Natural killer cell (primary cell): Measurements from ENCODE around the gene TMEM158. TPM values are rescaled to one million over a fixed set of nuclear protein-coding genes. Genes with fewer than 3 reads are reported as not detected.

Experiments
- ATAC-seq, 3 donors: fragments of 150-1000 bp in 2 of 3; fragments of 200-7000 bp in 1 of 3; cut with Tn5 transposase; 1 replicate in 1 of 3; 2 replicates in 2 of 3; pipeline ENCODE4 v1.10.0; 2021; ENCODE audit warnings: mild to moderate bottlenecking in 2 of 3, moderate library complexity in 2 of 3
- DNase-seq, 2 donors: peaks; one replicate each; pipeline versions ENCODE4 v3.0.0 to v3.0.0-alpha.2; 2013 to 2021; ENCODE audit warnings: mixed read lengths in 1 of 2
- H3K27ac ChIP-seq: one replicate; pipeline ENCODE4 v1.5.1; 2013; ENCODE audit warnings: mild to moderate bottlenecking, low read length
- H3K27me3 ChIP-seq: one replicate; pipeline ENCODE4 v1.6.1; 2013; ENCODE audit warnings: low read length; ENCODE audit not compliant: control insufficient read depth, insufficient read depth
- H3K36me3 ChIP-seq: one replicate; pipeline ENCODE4 v1.6.1; 2013; ENCODE audit warnings: low read length; ENCODE audit not compliant: control insufficient read depth, insufficient read depth
- H3K4me1 ChIP-seq: one replicate; pipeline ENCODE4 v1.6.1; 2013; ENCODE audit warnings: low read length; ENCODE audit not compliant: control insufficient read depth, insufficient read depth
- H3K4me3 ChIP-seq: one replicate; pipeline ENCODE4 v1.5.1; 2013; ENCODE audit warnings: low read length
- H3K9me3 ChIP-seq: one replicate; pipeline ENCODE4 v1.6.1; 2013; ENCODE audit warnings: low read length; ENCODE audit not compliant: control insufficient read depth, insufficient read depth
- H3K27ac Mint-ChIP-seq, 2 donors: one replicate each; pipeline ENCODE4 v1.8.0; 2022; ENCODE audit warnings: mild to moderate bottlenecking in 2 of 2, mixed read lengths in 2 of 2, moderate library complexity in 1 of 2
- H3K27me3 Mint-ChIP-seq, 2 donors: one replicate each; pipeline ENCODE4 v1.8.0; 2022; ENCODE audit warnings: low read depth in 2 of 2, mixed read lengths in 2 of 2
- H3K36me3 Mint-ChIP-seq: one replicate; pipeline ENCODE4 v1.8.0; 2022; ENCODE audit warnings: mixed read lengths
- H3K4me1 Mint-ChIP-seq, 2 donors: one replicate each; pipeline ENCODE4 v1.8.0; 2022; ENCODE audit warnings: mixed read lengths in 2 of 2
- H3K4me3 Mint-ChIP-seq: one replicate; pipeline ENCODE4 v1.8.0; 2022; ENCODE audit warnings: mild to moderate bottlenecking, moderate library complexity, mixed read lengths
- H3K9me3 Mint-ChIP-seq, 2 donors: one replicate each; pipeline ENCODE4 v1.8.0; 2022; ENCODE audit warnings: mixed read lengths in 2 of 2
- WGBS: methylation state at CpG from one replicate; pipeline ENCODE4 v1.1.7; 2013; ENCODE audit warnings: missing lambda C conversion rate; ENCODE audit not compliant: insufficient coverage; 5-methylcytosine and 5-hydroxymethylcytosine counted together
- intact Hi-C: fragments of 100-400 bp; cut with micrococcal nuclease; formaldehyde crosslinking; loops from one replicate; pipeline ENCODE4 v1.14.2; 2022
- total RNA-seq, 4 donors: library from RNA; stranded (reverse); fragments of 120-200 nt in 1 of 4; gene quantifications; one replicate each; pipeline versions ENCODE4 v1.2.3 to v1.2.4, GENCODE V29; 2013 to 2022
- TF ChIP-seq, protein P1 (sequence below): fragments of 200-600 bp; IDR thresholded peaks from one replicate; pipeline ENCODE4 v1.8.0; 2022; ENCODE audit warnings: antibody characterized with exemption

The TMEM158 gene
- total RNA-seq, 3 donors from 2014 or later (not counting 1 experiment from before 2014, with no cell fraction given): 0.40 to 0.47 TPM; not detected in 1

- intact Hi-C loops: no loop called here
- no peak overlapping the region for H3K4me3 ChIP-seq
- no peak overlapping the region for H3K27ac Mint-ChIP-seq
- H3K4me1 Mint-ChIP-seq: no peaks in the 10 kb centered on the region
- WGBS: 82% methylated on average over 11 of the region's 11 CpGs
- H3K27me3 Mint-ChIP-seq: peaks cover 27 to 35% of the 10 kb centered on the region in 2 donors
- H3K9me3 ChIP-seq: no peaks in the 10 kb centered on the region
- H3K4me3 Mint-ChIP-seq: no peak overlapping the region
- TF ChIP-seq, protein P1, sequence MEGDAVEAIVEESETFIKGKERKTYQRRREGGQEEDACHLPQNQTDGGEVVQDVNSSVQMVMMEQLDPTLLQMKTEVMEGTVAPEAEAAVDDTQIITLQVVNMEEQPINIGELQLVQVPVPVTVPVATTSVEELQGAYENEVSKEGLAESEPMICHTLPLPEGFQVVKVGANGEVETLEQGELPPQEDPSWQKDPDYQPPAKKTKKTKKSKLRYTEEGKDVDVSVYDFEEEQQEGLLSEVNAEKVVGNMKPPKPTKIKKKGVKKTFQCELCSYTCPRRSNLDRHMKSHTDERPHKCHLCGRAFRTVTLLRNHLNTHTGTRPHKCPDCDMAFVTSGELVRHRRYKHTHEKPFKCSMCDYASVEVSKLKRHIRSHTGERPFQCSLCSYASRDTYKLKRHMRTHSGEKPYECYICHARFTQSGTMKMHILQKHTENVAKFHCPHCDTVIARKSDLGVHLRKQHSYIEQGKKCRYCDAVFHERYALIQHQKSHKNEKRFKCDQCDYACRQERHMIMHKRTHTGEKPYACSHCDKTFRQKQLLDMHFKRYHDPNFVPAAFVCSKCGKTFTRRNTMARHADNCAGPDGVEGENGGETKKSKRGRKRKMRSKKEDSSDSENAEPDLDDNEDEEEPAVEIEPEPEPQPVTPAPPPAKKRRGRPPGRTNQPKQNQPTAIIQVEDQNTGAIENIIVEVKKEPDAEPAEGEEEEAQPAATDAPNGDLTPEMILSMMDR: no peak
- H3K36me3 Mint-ChIP-seq: no peaks in the 10 kb centered on the region
- no peak for ATAC-seq
- H3K4me1 ChIP-seq: no peaks in the 10 kb centered on the region
- H3K27me3 ChIP-seq: peaks cover 10% of the 10 kb centered on the region
- H3K9me3 Mint-ChIP-seq: no peaks in the 10 kb centered on the region
- no peak overlapping the region for H3K27ac ChIP-seq
- DNase-seq: no peak
- H3K36me3 ChIP-seq: no peaks in the 10 kb centered on the region
Observed at GRCh38 chr3:45218578-45219390, 7.3 kb downstream of the TMEM158 start.

- intact Hi-C loops: no loop called here
- no peak overlapping the region for H3K4me3 Mint-ChIP-seq
- TF ChIP-seq, protein P1: no peak
- H3K9me3 ChIP-seq: no peaks in the 10 kb centered on the region
- H3K27ac ChIP-seq: no peak overlapping the region
- H3K4me1 ChIP-seq: no peaks in the 10 kb centered on the region
- no peak for DNase-seq
- no peak overlapping the region for H3K27ac Mint-ChIP-seq
- H3K27me3 ChIP-seq: no peaks in the 10 kb centered on the region
- H3K9me3 Mint-ChIP-seq: no peaks in the 10 kb centered on the region
- peaks cover 9 to 15% of the 10 kb centered on the region in 2 donors for H3K27me3 Mint-ChIP-seq
- WGBS: 86% methylated on average over 8 of the region's 10 CpGs
- no peak overlapping the region for H3K4me3 ChIP-seq
- H3K36me3 ChIP-seq: no peaks in the 10 kb centered on the region
- ATAC-seq: no peak
- H3K36me3 Mint-ChIP-seq: no peaks in the 10 kb centered on the region
- no peaks in the 10 kb centered on the region for H3K4me1 Mint-ChIP-seq
Observed at GRCh38 chr3:45216021-45216609, 10.0 kb downstream of the TMEM158 start.

DNA sequence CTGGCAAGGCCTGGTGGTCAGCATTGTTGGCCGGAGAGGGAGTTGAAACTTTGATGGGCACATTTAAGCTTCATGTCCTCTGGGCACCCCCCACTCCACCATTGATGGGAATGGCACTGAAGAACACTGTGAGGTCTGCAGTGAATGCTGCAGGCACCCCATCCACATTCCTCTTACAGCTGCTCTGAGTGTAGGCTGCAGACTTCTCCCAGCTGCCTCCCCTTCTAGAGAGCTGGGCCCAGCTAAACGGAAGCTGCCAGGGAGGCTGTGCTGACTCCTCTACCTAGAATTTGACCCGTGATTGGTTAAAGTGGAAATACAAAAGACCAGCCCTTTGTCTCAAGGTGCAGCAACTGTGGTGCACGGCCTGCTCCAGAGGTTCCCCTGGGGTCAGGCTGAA is 10.6 kb downstream of the TMEM158 start:
- Mint-ChIP-seq H3K4me3 (no peak overlapping the region), H3K27ac (no peak overlapping the region), H3K4me1 (peaks cover 4% of the 10 kb centered on the region in 2 donors), H3K9me3 (no peaks in the 10 kb centered on the region), H3K27me3 (peaks cover 14 to 19% of the 10 kb centered on the region in 2 donors), H3K36me3 (no peaks in the 10 kb centered on the region)
- WGBS: 80% methylated on average over 4 of the region's 4 CpGs
- Histone ChIP-seq H3K4me3 (no peak overlapping the region), H3K27ac (no peak overlapping the region), H3K27me3 (no peaks in the 10 kb centered on the region), H3K9me3 (no peaks in the 10 kb centered on the region), H3K36me3 (no peaks in the 10 kb centered on the region), H3K4me1 (peaks cover under 1% of the 10 kb centered on the region)
- DNase-seq: no peak
- no peak for ATAC-seq
- intact Hi-C loops: no loop called here
- TF ChIP-seq, protein P1: no peak
